KMS-11 (cell line): ENCODE results near the gene MAP2K5.
A peak's percentile ranks its signal among the peaks of the same experiment; 100 is the strongest.

Experiments
- H2AFZ ChIP-seq: fragments of 200-600 bp; sonication (generic); 2 replicates; pipeline ENCODE4 v1.6.1; 2016; ENCODE audit warnings: antibody characterized with exemption, mixed run types, low read depth
- H3K27ac ChIP-seq: fragments of 200-600 bp; sonication (generic); 2 replicates; pipeline ENCODE4 v1.6.1; 2016; ENCODE audit warnings: mild to moderate bottlenecking, mixed run types
- H3K27me3 ChIP-seq: fragments of 200-600 bp; sonication (generic); 2 replicates; pipeline ENCODE4 v1.6.1; 2017; ENCODE audit warnings: mild to moderate bottlenecking, low read depth, mixed run types, moderate library complexity; ENCODE audit not compliant: insufficient read depth
- H3K36me3 ChIP-seq: fragments of 200-600 bp; sonication (generic); 2 replicates; pipeline ENCODE4 v1.6.1; 2017; ENCODE audit warnings: mild to moderate bottlenecking, mixed run types; ENCODE audit not compliant: insufficient read depth
- H3K4me1 ChIP-seq: fragments of 200-600 bp; sonication (generic); 2 replicates; pipeline ENCODE4 v1.6.1; 2016; ENCODE audit warnings: mild to moderate bottlenecking, low read depth, mixed run types; ENCODE audit not compliant: poor library complexity, severe bottlenecking
- H3K4me2 ChIP-seq: fragments of 200-600 bp; sonication (generic); 2 replicates; pipeline ENCODE4 v1.7.0; 2016; ENCODE audit warnings: mild to moderate bottlenecking, mixed run types
- H3K4me3 ChIP-seq: fragments of 200-600 bp; sonication (generic); IDR thresholded peaks from 2 replicates; pipeline ENCODE4 v1.6.1; 2017; ENCODE audit warnings: low read depth, low read length, mixed read lengths; ENCODE audit not compliant: insufficient read depth
- H3K79me2 ChIP-seq: fragments of 200-600 bp; sonication (generic); 2 replicates; pipeline ENCODE4 v1.6.1; 2016; ENCODE audit warnings: low read depth, mixed run types; ENCODE audit not compliant: insufficient read depth
- H3K9ac ChIP-seq: fragments of 200-600 bp; sonication (generic); 2 replicates; pipeline ENCODE4 v1.6.1; 2016; ENCODE audit warnings: mild to moderate bottlenecking, mixed run types
- H4K20me1 ChIP-seq: fragments of 200-600 bp; sonication (generic); 2 replicates; pipeline ENCODE4 v1.6.1; 2016; ENCODE audit warnings: mild to moderate bottlenecking, mixed run types; ENCODE audit not compliant: insufficient read depth
- TF ChIP-seq, protein P1 (sequence below): fragments of 200-600 bp; sonication (generic); conservative IDR thresholded peaks from 2 replicates; pipeline ENCODE4 v1.6.1; 2017; ENCODE audit warnings: low read depth, mild to moderate bottlenecking, antibody characterized with exemption, low read length, moderate library complexity, mixed read lengths

Gene MAP2K5

GRCh38 chr15:67534360-67534759, 8.1 kb upstream of the MAP2K5 start:
- Histone ChIP-seq H3K9ac (no peak overlapping the region), H2AFZ (no peak overlapping the region), H3K4me1 (peaks cover 18% of the 10 kb centered on the region), H3K27me3 (no peaks in the 10 kb centered on the region), H3K27ac (no peak overlapping the region), H3K4me2 (no peak overlapping the region), H3K36me3 (no peaks in the 10 kb centered on the region), H4K20me1 (no peaks in the 10 kb centered on the region), H3K4me3 (no peak overlapping the region), H3K79me2 (no peaks in the 10 kb centered on the region)
- TF ChIP-seq, protein P1, sequence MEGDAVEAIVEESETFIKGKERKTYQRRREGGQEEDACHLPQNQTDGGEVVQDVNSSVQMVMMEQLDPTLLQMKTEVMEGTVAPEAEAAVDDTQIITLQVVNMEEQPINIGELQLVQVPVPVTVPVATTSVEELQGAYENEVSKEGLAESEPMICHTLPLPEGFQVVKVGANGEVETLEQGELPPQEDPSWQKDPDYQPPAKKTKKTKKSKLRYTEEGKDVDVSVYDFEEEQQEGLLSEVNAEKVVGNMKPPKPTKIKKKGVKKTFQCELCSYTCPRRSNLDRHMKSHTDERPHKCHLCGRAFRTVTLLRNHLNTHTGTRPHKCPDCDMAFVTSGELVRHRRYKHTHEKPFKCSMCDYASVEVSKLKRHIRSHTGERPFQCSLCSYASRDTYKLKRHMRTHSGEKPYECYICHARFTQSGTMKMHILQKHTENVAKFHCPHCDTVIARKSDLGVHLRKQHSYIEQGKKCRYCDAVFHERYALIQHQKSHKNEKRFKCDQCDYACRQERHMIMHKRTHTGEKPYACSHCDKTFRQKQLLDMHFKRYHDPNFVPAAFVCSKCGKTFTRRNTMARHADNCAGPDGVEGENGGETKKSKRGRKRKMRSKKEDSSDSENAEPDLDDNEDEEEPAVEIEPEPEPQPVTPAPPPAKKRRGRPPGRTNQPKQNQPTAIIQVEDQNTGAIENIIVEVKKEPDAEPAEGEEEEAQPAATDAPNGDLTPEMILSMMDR = no peak

- Histone ChIP-seq H3K27me3 (no peaks in the 10 kb centered on the region), H3K36me3 (no peaks in the 10 kb centered on the region), H3K27ac (no peak overlapping the region)
These were observed 4.7 kb upstream of the MAP2K5 start for GRCh38 chr15:67537771-67538170.

DNA sequence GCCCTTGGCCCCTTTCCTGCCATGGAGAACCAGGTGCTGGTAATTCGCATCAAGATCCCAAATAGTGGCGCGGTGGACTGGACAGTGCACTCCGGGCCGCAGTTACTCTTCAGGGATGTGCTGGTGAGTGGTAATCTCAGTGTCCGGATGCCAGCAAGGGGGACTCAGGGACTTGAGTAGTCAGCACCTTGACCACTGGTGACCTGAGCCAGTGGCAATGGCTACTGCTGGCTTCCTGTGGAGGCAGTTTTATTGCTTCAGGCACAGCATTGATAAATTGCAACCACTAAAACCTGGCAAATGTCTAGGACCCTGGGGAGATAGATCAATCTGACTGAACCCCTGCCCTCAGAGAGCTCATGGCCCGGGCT, 830 bp downstream of the MAP2K5 start:
- no peak overlapping the region for H3K9ac ChIP-seq
- peak overlapping the region; percentile 98 for H2AFZ ChIP-seq
- H3K27me3 ChIP-seq = no peaks in the 10 kb centered on the region
- H3K36me3 ChIP-seq = no peaks in the 10 kb centered on the region
- no peak overlapping the region for H3K4me3 ChIP-seq
- TF ChIP-seq, protein P1 = no peak
- H3K4me1 ChIP-seq = peaks cover 32% of the 10 kb centered on the region
- peak overlapping the region; percentile 92; the same call in 1 of the 2 replicates for H3K4me2 ChIP-seq
- H4K20me1 ChIP-seq = no peaks in the 10 kb centered on the region
- no peaks in the 10 kb centered on the region for H3K79me2 ChIP-seq
- H3K27ac ChIP-seq = no peak overlapping the region

More at GRCh38 chr15:67537771-67538170, 4.7 kb upstream of the MAP2K5 start:
- TF ChIP-seq, protein P1 = no peak
- Histone ChIP-seq H3K79me2 (no peaks in the 10 kb centered on the region), H3K9ac (no peak overlapping the region), H3K4me1 (peaks cover 36% of the 10 kb centered on the region), H3K4me3 (no peak overlapping the region), H2AFZ (no peak overlapping the region), H3K4me2 (no peak overlapping the region), H4K20me1 (no peaks in the 10 kb centered on the region)

GRCh38 chr15:67544475-67544874, 2.0 kb downstream of the MAP2K5 start:
- no peak overlapping the region for H3K9ac ChIP-seq
- H2AFZ ChIP-seq = no peak overlapping the region
- H3K36me3 ChIP-seq = no peaks in the 10 kb centered on the region
- H3K79me2 ChIP-seq = no peaks in the 10 kb centered on the region
- H3K27ac ChIP-seq = no peak overlapping the region
- no peaks in the 10 kb centered on the region for H4K20me1 ChIP-seq
- H3K4me3 ChIP-seq = no peak overlapping the region
- TF ChIP-seq, protein P1 = no peak
- H3K4me1 ChIP-seq = peaks cover 23% of the 10 kb centered on the region
- H3K27me3 ChIP-seq = no peaks in the 10 kb centered on the region
- no peak overlapping the region for H3K4me2 ChIP-seq

GRCh38 chr15:67545864-67546263, 3.4 kb downstream of the MAP2K5 start:
- no peaks in the 10 kb centered on the region for H3K27me3 ChIP-seq
- peaks cover 9% of the 10 kb centered on the region for H3K4me1 ChIP-seq
- no peaks in the 10 kb centered on the region for H3K36me3 ChIP-seq
- TF ChIP-seq, protein P1 = no peak
- no peak overlapping the region for H3K4me2 ChIP-seq
- H4K20me1 ChIP-seq = no peaks in the 10 kb centered on the region
- H3K4me3 ChIP-seq = no peak overlapping the region
- no peak overlapping the region for H2AFZ ChIP-seq
- no peak overlapping the region for H3K27ac ChIP-seq
- no peak overlapping the region for H3K9ac ChIP-seq
- H3K79me2 ChIP-seq = no peaks in the 10 kb centered on the region
